ENCODE data around the gene ECM2.

- TF ChIP-seq CTCF (IDR thresholded peaks at IDR 0.05 in 2 of 3, conservative IDR thresholded peaks at IDR 0.05 in 1 of 3; ENCODE audit: borderline replicate concordance in 1 of 3, insufficient read depth in 1 of 3, low read depth in 2 of 3, low read length in 2 of 3) = no peak
- no peak for TF ChIP-seq REST (IDR thresholded peaks at IDR 0.05; ENCODE audit: low read depth)
These were observed 26.7 kb downstream of the ECM2 start for GRCh38 chr9:92509050-92509449.

All from HCT116 (cell line).